Fibroblast of skin of back (primary cell): ENCODE results near the gene LAMA3.
"Not testable (repeated sequence)": the region's sequence is repeated elsewhere in the genome, so short reads cannot be mapped to it uniquely, and the experiment has no call there.

Experiments used
- DNase-seq: peaks from one replicate; pipeline ENCODE4 v3.0.0-alpha.2; 2013

Gene LAMA3

DNA sequence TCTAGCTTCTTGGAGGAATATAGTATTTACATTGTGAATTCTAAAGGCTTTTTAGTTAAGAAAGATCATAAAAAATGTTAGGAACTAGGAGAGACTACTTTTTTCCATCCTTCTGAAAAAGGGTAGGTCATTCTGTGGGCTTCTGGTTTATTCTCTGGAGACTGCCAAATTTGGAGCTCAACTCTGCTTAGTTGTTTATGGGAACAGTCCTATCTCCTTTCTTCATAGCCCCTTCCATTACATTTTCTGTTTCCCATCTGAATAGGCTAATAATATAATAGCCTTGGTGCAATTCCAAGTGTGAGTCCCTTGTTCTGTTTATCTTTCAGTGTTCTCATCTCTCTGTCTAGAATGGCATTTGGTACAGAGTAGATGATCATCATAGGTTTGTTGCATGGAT lies 15.6 kb downstream of the LAMA3 start:
- DNase-seq, result no peak

DNA sequence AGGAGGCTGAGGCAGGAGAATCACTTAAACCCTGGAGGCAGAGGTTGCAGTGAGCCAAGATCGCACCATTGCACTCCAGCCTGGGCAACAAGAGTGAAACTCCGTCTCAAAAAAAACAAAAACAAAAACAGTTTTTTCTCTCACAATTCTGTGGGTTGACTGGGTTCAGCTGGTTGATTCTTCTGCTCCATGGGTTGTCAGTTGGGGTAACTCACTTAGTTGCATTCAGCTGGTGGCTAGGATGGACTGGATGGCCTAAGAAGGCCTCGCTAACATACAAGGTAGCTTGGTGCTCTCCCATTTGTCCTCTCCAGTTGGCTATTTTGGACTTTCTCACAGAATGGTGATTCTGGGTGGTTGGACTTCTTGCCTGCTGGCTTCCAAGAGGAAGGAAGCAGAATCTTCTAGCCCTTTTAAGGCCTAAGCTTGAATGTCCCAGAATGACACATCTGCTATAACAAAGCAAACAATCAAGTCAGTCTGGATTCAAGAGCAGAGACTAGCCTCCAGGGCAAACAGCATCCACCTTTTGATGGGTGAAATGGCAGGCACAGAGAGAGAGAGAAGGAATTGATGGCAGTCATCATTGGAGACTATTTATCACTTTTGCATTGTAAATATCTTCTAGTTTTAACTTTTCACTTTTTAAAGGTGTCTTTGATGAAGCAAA lies 17.9 kb downstream of the LAMA3 start:
- no peak for DNase-seq

DNA sequence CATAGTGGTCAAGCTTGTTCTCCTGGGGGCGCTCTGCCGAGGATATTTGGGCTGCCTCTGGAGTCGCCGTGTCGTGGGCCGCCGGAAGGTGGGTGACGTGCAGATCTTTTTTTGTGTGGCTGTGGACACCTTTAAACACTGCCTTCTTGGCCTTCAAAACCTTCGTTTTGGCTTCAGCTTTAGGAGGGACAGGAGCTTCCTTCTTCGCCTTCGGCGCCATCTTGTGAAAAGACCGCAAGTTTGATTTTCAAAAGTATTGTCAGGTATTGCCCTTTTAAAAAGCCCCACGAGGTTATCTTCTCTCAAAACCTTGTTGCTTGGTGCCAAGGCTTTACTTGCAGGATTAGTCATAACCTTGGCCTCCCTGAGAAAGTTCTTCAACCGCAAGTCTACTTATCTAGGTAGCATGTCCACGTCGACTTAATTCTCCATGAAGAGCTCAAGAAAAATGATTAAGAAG lies 20.8 kb downstream of the LAMA3 start:
- DNase-seq, result no peak

DNA sequence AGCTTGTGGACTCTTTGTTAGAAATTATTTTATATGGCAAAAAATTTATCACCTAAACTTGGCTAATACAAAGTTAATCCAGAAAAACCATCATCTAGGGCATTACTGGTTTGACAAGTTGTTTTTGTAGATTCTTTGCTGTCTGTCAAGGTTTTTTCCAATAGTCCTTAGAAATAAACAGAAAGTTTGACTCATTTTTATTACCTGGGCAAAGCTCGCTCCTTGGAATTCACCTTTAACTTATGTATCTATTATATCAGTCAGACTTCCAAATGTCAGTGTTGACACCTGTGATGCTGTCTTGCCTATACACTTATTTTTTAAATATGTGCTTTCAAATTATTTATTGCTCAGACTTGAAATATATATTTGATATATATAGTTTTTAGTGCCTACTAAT lies 21.7 kb downstream of the LAMA3 start:
- no peak for DNase-seq

DNA sequence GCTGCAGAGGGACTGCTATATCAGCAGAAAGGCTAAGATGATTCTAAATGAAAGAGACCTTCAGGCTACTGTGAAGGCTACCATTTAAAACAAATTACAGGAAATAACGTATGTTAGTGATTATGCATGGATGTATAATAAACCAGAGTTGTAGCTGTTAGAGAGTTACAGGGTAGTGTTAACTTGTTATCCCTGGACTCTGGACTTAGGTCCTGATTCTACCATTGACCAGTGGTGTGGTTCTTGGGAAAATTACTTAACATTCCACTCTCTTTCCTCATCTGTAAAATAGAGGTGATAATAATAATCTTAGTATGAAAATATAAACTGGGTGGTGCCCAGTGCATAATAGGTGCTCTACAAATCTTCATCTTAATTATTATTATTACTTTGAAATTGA lies 22.2 kb downstream of the LAMA3 start:
- no peak for DNase-seq

DNA sequence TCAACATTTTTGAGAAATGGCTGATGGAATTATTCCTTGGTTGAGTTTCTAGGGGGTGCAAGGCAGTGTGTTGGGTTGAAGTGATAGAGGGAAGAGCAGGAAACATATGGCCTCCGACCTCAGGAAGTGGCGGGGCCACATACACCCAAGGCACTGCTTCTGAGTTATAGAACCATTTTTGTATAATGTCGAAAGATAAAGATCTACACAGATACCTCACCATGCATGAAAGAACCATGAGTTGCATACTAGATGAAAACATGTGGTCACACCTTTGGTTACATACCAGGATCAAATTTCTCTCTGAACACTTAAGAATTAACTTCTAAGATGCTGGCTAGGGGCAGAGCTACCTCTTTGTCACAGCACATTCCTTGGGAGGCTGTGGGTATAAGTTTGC lies 23.2 kb downstream of the LAMA3 start:
- no peak for DNase-seq

DNA sequence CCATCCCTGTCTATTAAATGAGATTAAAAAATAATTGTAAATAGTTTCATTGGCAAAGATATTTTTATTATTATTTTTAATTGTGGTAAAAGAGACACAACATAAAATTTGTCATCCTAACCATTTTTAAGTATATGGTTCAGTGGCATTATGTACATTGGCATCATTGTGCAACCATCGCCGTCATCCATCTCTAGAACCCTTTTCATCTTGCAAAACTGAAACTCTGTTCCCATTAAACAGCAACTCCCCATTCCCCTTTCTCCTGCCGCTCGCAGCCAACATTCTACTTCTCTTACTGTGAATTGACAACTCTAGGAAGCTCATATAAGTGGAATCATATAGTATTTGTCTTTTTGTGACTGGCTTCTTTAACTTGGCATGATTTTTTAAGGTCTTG lies 25.3 kb downstream of the LAMA3 start:
- no peak for DNase-seq

DNA sequence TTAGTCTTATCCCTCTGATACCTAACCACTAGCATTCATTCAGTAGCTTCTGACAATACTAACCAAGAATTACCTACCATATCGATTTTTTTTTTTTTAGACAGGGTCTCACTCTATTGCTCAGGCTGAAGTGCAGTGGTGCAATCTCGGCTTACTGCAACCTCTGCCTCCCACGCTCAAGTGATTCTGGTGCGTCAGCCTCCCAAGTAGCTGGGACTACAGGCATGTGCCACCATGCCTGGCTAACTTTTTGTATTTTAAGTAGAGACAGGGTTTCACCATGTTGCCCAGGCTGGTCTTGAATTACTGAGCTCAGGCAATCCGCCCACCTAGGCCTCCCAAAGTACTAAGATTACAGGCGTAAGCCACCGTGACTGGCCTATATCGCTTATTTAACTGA lies 26.8 kb downstream of the LAMA3 start:
- not testable (repeated sequence) for DNase-seq

DNA sequence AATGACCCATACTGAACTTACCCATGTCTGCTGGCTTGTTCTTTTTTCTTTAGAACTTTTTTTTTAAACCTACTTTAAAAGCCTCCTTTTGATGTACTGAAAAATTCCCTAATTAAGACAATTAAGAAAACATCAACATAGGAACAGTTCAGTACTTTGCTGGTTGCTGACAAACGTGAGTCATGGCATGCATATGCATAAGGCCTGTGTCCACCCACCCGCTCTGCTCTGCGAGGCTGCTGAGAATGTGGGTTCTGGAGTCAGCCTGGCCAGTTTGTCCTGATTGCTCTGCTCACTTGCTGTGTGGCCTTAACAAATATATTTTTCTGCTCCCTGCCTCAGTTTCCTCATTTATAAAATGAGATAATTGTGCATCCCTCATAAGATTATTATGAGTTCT lies 27.3 kb downstream of the LAMA3 start:
- peak; percentile 80 for DNase-seq

DNA sequence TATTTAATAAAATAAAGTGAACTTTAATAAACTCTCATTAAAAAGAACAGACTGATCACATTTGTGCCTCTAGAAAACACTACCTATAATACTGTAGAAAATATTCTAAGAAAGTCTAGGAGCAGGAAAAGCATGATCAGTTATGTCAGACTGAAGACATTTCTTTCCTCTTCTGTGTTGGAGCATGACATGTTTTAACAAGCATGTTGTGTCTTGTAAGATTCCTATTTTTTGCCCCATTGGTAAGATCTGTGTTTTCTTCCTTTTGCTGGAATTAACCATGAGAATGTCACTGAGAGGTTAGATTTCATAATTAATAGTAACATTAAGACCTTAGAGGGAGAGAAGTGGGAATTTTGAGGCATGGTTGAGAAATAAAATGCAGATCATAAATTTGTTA lies 27.7 kb downstream of the LAMA3 start:
- DNase-seq, result no peak

DNA sequence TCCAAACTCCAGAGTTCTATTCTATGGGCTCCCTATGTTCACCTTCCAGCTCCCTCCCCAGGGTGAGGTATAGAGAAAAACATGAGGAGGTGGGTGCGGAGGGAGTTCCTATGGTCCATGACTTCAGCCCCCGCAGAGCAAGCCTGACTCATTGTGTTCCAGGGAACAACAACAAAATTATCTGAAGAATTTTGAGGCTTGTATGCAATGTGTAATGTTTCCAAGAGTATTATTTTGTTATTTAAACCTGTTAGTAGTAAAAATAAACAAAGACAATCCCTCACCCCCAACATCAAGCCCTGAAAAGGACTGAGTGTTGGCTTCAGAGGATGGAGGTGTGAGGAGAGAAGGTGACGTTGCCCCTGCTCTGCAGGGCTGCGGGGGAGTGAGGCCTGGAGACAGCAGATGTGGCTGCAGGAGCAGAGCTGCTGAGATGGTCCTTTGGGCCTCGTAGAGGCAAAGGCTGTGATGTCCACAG lies 29.0 kb downstream of the LAMA3 start:
- DNase-seq, result peak; percentile 90

DNA sequence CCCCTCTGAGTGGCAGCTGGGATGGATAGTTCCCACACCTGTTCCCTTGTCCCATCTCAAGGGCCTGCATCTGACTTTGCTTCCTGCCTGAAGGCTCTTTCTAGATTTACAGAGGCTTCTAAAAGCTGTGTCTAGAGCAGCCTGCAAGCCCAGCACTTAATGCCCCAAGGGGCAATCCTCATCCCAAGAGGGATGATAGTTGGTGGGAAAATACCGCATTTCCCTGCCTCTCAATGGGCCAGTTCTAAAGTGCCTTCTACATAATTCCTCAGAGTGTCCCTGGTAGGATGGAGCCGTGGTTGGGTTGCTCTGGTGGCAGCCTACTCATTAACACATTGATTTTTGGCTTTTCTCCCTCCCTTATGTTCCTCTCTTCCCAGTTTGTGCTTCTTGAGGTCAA lies 29.5 kb downstream of the LAMA3 start:
- DNase-seq, result no peak

DNA sequence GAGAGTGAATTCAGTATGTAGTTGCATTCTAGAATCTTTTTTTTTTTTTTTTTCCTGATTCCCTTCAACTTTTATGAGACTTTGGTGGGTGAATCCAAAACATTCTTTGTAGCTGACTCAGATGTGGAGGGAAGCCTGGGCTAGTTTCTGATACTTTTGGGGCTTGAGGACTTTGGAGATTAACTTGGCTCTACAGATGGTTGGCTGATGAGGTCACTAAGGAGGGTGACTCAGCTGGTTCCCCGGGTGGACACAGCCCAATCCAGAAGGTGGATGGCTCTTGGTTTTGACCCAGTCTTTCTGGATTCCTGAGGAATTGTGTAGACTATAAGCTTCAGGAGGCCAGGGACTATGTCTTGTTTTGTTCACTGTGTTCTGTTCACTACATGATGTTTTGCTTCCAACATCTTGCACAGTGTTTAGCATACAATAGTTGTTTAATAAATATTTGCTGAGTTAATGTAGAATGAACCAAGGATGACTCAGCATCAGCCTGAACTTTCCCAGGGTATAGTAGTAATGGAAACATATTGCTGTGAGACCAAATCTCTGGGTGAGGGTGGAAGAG lies 30.5 kb downstream of the LAMA3 start:
- DNase-seq, result peak; percentile 100

DNA sequence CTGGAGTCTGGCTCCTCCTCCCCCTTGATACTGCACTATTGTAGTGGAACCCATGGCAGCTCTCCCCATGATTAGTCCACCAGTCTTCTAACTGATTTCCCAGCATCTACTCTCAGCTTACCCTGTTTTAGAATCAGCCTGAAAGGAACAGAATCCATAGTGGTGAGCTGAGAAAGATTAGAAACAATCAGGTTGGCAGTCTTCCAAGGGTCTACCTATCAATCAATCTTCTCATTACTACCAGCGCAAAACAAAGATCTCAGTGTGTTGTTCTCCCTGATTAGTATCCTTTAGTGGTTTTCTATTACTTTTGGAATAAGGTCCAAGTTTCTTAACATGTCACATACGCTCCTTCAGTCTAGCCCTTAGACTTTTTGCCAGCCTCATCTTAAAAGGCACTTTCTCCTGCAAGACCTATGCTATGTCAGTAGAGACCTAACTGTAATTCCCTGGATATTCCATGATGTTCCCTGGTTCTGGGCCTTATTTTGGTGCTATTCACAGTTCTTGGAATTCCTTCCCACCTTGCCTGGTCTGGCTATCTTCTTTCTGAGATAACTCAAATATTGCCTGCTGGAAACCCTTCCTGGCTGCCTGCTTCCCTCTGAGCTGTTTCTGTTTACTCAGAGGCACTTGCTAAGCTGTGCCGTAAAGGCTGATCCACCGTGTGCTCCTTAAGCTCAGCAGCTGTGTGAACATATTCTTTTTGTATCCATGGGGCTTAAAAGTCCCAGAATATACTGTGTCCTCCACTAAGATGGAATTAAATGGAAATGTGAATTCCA lies 32.6 kb downstream of the LAMA3 start:
- DNase-seq, result no peak

DNA sequence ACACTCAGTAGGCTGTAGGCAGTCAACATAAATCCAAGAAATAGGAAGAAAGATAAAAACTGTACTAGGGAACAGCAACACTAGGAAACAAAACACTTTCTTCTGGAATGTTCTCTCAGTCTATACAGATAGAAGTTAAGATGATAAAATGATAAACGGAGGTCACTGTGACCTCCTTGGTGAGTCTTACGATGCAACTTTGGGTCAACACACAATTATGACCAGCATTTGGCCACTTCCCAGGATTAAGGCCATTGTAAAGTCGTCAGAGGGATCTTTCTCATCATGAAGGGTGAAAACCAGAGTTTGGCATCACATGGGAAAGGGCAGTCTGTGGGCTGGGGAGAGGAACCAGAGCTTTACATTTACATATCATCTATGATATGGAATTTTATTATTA lies 33.4 kb downstream of the LAMA3 start:
- peak; percentile 66 for DNase-seq

DNA sequence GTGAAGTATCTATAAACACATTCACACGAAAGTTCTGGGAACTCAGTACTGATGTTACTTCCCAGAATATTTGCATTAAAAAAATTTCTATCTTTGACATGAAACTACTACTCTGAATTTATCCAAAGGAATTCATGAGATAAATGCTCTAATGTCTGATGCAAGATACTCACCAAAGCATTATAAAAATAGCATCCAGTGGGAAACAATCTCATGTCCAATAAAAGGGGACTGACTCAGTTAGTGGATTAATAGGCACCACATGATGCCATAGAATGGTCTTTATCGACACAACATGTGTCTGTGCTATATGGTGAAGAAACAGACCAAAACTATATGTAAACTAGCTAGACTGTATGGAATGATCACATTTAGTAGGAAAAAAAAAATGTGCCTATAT lies 33.9 kb downstream of the LAMA3 start:
- peak; percentile 89 for DNase-seq

DNA sequence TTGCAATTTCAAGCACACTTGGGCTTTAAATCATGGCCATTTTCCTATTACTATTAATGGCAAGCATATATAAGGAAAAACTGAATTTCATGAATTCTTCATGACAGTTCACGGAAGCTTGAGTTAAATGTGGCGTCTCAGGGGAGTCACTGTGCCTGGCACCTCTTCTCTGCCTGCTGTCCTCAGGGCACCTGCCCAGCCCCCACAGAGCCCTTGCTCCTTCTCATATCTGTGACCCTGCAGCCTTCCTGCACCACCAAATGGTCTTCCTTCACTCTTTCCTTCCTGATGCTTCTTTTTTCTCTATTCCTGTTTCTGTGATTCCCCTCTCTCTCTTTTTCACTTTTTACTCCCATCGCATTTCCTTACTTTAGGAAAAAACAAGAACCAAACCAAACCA lies 35.4 kb downstream of the LAMA3 start:
- DNase-seq, result no peak

DNA sequence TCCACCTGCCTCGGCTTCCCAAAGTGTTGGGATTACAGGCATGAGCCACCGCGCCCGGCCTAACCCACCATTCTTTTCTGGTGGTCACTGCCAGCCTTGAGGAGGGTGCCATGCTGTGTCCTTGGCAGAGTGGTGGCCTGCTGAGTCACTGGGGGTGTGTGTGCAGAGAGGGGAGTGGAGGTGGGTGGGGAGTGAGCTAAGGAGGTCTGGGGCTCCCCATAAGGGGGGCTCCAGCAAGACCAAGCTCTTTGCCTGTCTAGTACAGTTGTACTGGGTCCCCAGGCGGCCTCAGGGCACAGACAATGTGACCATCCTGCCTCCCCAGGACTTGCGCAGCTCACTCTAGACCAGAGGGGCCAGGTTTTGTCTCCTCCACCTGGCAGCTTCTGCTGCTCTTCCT lies 36.1 kb downstream of the LAMA3 start:
- DNase-seq, result no peak

DNA sequence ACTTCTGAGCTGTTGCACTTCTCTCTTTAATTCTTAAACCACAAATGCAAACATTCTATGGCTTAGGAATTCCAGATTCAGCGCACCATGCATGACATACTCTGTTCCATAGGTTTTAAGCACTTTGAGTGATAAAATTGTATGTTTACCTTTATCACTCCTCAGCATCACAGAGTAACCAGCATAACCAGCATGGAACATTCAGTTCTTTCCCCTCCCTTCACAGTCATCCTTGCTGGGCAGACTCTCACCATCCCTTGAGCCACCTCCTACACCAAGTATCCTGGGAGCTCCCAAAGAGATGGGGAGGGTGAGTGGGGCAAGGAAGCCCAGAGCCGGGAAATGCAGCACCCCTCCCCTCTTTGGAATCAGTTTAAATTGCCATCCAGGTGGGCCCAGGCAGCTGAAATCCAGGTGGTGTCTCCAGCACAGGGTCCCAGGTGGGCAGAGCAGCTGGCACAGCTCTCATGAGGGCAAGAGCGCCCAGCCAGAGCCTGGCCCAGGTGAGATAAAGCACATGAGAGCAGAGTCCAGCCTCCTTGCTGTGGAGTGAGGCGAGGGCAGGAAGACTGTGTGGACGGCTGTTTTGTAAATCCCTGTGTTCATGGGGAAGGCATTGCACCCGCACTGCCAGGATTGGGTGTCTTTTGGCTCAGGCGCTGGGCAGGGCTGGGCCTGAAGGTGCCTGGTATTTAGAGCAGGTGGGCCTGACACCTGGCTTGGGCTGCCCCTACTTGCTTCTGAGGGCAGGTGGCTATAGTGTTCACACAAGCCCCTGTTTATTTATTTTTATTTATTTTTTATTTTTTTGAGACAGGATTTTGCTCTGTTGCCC lies 36.8 kb downstream of the LAMA3 start:
- DNase-seq, result peak; percentile 35

DNA sequence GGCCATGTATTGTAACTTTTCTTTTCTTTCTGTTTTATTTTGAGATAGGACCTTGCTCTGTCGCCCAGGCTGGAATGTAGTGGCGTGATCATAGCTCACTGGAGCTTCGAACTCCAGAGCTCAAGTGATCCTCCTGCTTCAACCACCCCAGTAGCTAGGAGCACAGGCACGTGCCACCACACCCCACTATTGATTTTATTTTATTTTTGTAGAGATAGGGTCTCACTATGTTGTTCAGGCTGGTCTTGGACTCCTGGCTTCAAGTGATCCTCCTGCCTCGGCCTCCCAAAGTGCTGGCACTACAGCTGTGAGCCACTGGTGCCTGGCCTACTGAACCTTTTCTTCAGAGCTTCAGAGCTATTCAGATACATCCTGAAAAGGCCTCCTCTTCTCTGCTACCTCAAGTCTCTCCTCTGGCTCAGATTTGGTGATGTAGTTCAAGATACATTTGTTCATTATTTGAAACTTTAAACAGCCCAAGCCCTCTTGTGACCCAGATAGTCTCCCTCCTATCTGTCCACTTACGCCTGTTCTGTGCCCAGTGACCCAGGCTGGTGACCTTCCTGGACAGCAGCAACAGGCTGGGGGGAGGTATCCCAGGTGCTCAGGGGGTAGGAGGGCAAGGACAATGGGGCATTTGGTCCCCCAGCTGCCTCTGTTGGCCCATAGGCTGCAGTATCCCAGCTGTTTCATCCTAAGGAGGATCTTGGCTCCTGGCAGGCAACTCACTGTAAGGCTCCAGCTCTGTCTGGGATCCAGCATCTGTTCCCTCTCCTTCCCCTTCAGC lies 38.6 kb downstream of the LAMA3 start:
- DNase-seq, result no peak

DNA sequence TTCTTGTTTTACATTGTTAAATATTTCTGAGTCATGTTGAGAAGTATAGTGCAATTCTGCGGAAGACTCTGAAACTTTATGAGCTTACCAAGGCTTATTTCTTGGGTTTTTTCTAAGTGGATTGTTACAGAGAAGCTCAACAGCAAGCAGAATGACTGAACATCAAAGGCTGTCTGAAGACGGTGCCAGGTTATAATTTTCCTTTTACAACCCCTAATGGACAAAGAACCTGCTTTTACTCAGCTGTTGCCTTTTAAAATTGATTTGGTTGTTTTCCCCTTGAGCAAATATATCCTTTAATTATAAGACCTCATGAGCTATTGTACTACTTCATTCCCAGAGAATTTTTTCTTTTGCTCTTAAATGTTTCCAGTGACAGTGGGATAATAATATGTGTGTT lies 41.6 kb downstream of the LAMA3 start:
- DNase-seq, result no peak

DNA sequence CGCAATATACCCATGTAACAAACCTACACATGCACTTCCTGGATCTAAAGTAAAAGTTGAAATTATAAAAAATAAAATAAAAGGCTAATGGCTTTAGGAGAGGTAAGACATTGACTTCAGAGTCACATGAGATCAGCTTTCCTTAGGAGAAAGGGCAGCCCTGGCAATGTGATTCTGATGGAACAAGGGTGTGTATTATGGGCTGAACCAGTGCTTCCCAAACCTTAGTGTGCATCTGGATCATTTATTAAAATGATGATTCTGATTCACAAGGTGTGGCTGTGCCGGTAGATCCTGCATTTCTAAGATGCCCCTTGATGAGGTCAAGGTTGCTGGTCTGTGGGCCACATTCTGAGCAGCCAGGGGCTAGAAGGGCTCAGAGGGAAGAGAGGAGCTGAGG lies 42.6 kb downstream of the LAMA3 start:
- no peak for DNase-seq
